NT2/D1 (cell line): ENCODE data around the gene AIDA.

Experiments
- DNase-seq: peaks from one replicate; pipeline ENCODE4 v3.0.0-alpha.2; 2011; ENCODE audit warnings: low read depth, low spot score
- H3K27me3 ChIP-seq: 2 replicates; pipeline ENCODE4 v1.6.0; 2011; ENCODE audit warnings: mild to moderate bottlenecking; ENCODE audit not compliant: insufficient read length, insufficient read depth
- H3K36me3 ChIP-seq: 2 replicates; pipeline ENCODE4 v1.6.1; 2011; ENCODE audit warnings: mild to moderate bottlenecking, low read length, mixed read lengths; ENCODE audit not compliant: insufficient read depth, insufficient read length
- H3K4me1 ChIP-seq: 2 replicates; pipeline ENCODE4 v1.5.1; 2011; ENCODE audit not compliant: insufficient read depth, insufficient read length
- H3K4me3 ChIP-seq: 2 replicates; pipeline ENCODE4 v1.5.1; 2011; ENCODE audit warnings: low read depth; ENCODE audit not compliant: insufficient read length
- H3K9ac ChIP-seq: 2 replicates; pipeline ENCODE4 v1.6.0; 2011; ENCODE audit warnings: low read depth; ENCODE audit not compliant: insufficient read length
- H3K9me3 ChIP-seq: 2 replicates; pipeline ENCODE4 v1.5.1; 2011; ENCODE audit warnings: mild to moderate bottlenecking, low read length; ENCODE audit not compliant: insufficient read depth
- SUZ12 ChIP-seq: IDR thresholded peaks from 2 replicates; pipeline ENCODE4 v1.6.1; 2011; ENCODE audit not compliant: insufficient read length, insufficient read depth; ENCODE audit errors: extremely low read depth
- YY1 ChIP-seq: IDR thresholded peaks from 2 replicates; pipeline ENCODE4 v1.6.1; 2011; ENCODE audit not compliant: insufficient read length, insufficient read depth
- ZNF274 ChIP-seq: IDR thresholded peaks from 2 replicates; pipeline ENCODE4 v1.6.1; 2011; ENCODE audit warnings: mild to moderate bottlenecking, low read depth, low read length

The AIDA gene

DNA sequence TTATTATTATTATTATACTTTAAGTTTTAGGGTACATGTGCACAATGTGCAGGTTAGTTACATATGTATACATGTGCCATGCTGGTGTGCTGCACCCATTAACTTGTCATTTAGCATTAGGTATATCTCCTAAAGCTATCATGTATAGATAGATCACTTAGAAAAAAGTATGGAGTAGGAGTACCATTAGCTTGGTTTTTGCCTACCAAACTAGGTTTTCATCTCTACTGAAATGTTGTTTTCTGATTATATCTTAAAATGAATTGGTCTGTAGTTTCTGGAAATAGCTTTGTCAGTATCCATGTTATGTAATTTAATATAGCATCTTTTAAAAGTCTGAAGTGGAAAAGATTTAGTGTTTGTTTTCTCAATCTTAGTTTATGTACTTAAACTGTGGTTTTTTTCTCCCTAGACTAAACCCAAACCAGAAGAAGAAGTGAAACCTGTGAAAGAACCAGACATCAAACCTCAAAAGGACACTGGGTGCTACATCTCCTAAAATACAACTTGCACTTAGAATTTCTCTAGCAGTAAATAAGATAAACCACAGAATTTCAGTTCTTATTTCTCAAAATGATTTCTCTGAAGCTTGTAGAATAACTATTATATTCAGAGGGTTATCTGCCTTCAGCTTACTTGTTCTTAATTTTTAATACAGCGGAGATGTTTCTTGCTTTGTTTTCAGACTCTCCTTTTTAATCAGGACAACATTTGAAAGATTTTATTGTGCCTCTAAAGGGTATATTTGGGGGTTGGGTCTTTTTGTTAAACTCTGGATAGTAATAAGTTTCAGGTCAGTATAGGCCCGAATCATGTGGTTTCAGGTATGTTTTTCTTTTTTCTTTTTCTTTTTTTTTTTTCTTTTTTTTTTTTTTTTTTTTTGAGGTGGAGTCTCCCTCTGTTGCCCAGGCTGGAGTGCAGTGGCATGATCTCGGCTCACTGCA is 20.2 kb upstream of the AIDA start:
- Histone ChIP-seq H3K4me1 (no peaks in the 10 kb centered on the region), H3K36me3 (peaks cover 60% of the 10 kb centered on the region), H3K9ac (no peak overlapping the region), H3K27me3 (no peaks in the 10 kb centered on the region), H3K9me3 (no peaks in the 10 kb centered on the region), H3K4me3 (no peak overlapping the region)
- no peak for TF ChIP-seq ZNF274
- DNase-seq: no peak

DNA sequence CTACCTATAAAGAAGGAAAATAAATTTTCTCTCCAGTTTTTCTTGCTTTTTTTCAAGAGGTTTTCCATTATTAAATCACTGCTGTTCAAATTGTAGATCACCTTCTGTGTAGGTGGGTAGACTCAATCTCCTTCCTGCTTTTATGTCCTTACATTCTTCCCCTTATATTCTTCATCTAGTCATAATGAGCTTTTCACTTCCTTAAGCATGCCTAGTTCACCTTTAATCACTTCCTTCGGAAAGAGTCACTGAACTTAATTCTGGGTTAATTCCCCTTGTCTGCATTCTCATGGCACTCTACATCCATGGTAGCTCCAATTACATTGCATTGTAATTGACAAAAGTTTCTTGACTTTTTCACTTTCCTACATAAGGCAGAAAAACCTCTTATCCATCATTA is 18.6 kb upstream of the AIDA start:
- Histone ChIP-seq H3K27me3 (no peaks in the 10 kb centered on the region), H3K9ac (no peak overlapping the region), H3K9me3 (no peaks in the 10 kb centered on the region), H3K4me3 (no peak overlapping the region), H3K36me3 (peaks cover 73% of the 10 kb centered on the region), H3K4me1 (no peaks in the 10 kb centered on the region)
- DNase-seq: no peak
- no peak for TF ChIP-seq SUZ12
- no peak for TF ChIP-seq YY1
- no peak for TF ChIP-seq ZNF274

DNA sequence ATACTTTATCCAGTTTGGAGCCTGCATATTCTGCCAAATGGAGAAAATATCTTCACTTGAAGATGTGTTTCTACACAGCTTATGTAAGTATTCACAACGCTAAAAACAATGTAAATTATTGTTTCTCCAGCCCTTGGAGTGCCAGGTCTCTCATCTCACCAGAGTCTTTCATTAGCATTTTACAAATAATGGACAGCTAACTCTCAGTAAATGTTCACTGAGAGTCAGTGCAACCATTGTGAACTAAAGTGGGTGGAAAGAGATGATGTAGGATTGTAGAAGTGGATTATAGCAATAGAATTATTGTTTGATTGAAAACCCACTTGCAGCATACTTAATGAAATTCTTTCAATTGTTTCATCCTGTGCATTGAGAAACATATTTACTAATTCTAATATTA is 16.5 kb upstream of the AIDA start:
- H3K27me3 ChIP-seq: no peaks in the 10 kb centered on the region
- no peak for DNase-seq
- peaks cover 83% of the 10 kb centered on the region for H3K36me3 ChIP-seq
- no peaks in the 10 kb centered on the region for H3K4me1 ChIP-seq
- H3K9me3 ChIP-seq: no peaks in the 10 kb centered on the region
- no peak overlapping the region for H3K9ac ChIP-seq
- no peak for TF ChIP-seq SUZ12
- no peak for TF ChIP-seq ZNF274
- no peak for TF ChIP-seq YY1
- H3K4me3 ChIP-seq: no peak overlapping the region

DNA sequence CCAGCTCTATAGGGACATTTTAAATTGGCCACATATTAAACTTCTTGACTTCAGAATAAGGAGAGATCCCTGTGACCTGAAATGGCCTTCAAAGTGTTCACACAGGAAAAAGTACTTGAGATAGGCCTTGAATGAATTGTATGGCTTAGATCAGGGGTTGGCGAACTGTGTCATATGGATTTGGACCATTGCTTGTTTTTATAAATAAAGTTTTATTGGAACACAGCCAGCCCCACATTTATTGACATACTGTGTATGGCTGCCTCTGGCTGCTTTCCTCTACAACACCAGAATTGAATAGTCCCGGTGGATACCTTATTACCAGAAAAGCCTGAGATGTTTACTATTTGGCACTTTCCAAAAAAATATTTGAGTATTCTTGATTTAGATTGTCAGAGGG is 4.1 kb upstream of the AIDA start:
- no peaks in the 10 kb centered on the region for H3K4me1 ChIP-seq
- H3K9ac ChIP-seq: no peak overlapping the region
- H3K4me3 ChIP-seq: no peak overlapping the region
- peaks cover 63% of the 10 kb centered on the region for H3K36me3 ChIP-seq
- H3K9me3 ChIP-seq: no peaks in the 10 kb centered on the region
- DNase-seq: no peak
- no peaks in the 10 kb centered on the region for H3K27me3 ChIP-seq
- no peak for TF ChIP-seq SUZ12
- no peak for TF ChIP-seq ZNF274
- TF ChIP-seq YY1: no peak

DNA sequence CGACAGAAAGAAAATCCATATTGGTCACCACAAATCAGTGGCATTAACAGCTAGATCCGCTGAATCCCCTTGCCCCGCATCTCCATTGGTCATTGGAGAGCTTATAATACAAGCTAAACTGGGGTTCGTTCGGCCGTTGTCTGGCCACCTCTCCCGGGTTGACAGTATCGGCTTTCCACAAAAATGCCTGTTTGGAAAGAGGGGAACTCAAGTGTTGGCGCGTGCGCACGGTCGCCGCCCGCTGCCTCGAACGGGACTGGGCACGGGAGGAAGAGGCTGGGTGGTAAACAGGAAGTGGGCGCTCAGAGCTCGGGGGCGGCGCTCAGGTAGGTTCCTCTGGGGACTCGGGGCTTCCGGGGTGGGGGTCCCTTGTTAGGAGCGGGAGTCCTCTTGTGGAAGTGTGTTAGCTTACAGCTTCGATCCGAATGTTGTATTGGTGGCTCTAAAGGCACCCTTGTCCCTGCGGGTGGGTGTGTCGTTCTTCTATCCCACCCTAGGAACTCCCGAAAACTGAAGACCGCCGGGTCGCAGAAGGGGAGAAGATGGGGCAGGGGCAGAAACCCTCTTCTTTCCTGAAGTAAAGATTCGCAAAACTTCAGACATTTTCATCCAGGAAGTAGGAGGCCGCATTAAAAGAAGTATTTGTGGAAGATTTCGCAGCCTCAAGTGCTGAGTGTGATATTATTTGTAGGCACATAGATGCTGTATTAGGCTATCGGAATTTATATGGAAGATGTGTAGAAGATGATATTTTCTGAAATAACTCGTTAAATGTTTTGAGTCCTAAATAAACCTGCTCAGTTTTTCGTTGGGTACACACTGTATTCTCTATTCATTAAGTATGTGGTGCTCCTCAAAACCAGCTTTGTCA is 1.0 kb upstream of the AIDA start:
- peak; percentile 98 for DNase-seq
- H3K9me3 ChIP-seq: no peaks in the 10 kb centered on the region
- peak overlapping the region; percentile 86 for H3K4me3 ChIP-seq
- H3K9ac ChIP-seq: peak overlapping the region; percentile 78
- no peak for TF ChIP-seq ZNF274
- peaks cover 2% of the 10 kb centered on the region for H3K4me1 ChIP-seq
- no peaks in the 10 kb centered on the region for H3K27me3 ChIP-seq
- peaks cover 51% of the 10 kb centered on the region for H3K36me3 ChIP-seq

DNA sequence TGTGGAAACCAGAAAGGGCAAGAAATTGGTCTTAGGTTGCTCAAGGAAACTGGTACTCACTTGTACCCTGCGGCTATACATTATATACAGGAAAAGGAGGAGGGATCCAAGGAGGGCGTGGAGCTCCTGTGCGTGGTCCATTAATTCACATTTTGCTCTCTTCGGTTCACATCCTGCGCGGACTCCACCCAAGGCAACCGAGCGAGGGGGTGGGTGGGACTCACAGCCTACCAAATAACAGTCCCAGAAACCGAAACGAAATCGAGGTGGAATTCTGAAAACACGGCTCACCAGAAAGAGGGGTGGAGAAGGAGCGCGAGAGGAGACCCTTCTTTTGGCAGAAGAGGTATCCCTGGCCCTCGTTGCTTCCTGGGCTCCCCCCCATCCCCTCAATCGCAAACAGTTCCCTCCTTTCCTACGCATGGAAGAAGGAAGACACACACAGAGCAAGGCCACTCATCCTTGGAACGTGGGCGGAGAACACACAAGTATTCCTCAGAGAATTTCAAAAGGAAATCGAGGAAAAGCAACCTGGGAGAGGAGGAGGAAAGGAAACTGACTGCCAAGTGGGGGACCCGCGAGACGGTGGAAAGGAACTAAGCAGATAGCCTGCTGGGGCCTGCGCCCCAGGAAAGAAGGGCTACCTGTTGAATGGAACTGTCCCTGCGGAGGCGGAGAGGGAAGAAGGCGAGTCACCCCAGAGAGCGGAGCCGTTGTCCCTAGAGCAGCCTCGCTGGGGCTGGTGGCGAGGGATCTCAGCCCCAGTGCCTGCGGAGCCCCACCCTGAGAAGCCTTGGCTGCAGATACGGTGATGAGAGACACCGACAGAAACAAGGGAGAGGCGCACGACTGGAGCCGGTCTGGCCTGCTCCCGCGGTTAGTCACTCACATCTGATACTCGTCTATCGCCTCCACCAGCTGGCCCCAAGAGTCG is 705 bp downstream of the AIDA start:
- Histone ChIP-seq H3K9ac (peak overlapping the region; percentile 92), H3K4me1 (peaks cover 2% of the 10 kb centered on the region), H3K36me3 (peaks cover 37% of the 10 kb centered on the region), H3K4me3 (peak overlapping the region; percentile 66), H3K9me3 (no peaks in the 10 kb centered on the region), H3K27me3 (no peaks in the 10 kb centered on the region)
- peak; percentile 36 for DNase-seq
- TF ChIP-seq ZNF274 (no peak), YY1 (no peak), SUZ12 (no peak)
